ENCODE measurements around the gene NOMO2.
"Not testable (repeated sequence)": the region's sequence is repeated elsewhere in the genome, so short reads cannot be mapped to it uniquely, and the experiment has no call there.

Gene NOMO2

DNA sequence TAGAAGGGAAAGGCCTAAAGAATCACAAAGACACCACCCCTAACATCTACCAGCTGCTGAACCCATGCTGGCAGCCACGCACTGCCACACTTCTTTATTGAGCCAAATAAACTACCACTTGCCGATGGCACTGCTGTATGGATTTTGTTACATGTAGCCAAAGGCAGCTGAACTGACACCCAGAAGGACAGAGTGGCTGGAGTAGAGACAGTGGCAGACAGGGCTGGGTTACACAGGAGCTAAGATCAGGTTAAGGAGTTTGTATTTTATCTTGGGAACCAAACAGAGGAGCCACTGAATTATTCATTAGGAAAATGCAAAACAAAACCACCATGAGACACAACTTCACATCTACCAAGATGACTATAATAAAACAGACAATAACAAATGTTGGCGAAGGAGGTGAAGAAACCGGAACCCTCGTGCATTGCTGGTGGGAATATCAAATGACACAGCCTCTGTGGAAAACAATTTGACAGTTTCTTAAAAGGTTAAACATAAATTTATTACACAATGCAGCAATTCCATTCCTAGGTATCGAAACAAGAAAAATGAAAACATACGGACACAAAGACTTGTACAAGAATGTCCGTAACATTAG, 35.9 kb downstream of the NOMO2 start:
- in situ Hi-C loops (cut with HindIII; ENCODE audit: low sequenced_read_pairs), result not testable (repeated sequence)

- in situ Hi-C loops (cut with HindIII; ENCODE audit: low sequenced_read_pairs), result not testable (repeated sequence)
These were observed 39.3 kb downstream of the NOMO2 start for GRCh38 chr16:18522637-18523036.

GRCh38 chr16:18521445-18522181, 40.3 kb downstream of the NOMO2 start:
- in situ Hi-C loops (cut with HindIII; ENCODE audit: low sequenced_read_pairs), result not testable (repeated sequence)

DNA sequence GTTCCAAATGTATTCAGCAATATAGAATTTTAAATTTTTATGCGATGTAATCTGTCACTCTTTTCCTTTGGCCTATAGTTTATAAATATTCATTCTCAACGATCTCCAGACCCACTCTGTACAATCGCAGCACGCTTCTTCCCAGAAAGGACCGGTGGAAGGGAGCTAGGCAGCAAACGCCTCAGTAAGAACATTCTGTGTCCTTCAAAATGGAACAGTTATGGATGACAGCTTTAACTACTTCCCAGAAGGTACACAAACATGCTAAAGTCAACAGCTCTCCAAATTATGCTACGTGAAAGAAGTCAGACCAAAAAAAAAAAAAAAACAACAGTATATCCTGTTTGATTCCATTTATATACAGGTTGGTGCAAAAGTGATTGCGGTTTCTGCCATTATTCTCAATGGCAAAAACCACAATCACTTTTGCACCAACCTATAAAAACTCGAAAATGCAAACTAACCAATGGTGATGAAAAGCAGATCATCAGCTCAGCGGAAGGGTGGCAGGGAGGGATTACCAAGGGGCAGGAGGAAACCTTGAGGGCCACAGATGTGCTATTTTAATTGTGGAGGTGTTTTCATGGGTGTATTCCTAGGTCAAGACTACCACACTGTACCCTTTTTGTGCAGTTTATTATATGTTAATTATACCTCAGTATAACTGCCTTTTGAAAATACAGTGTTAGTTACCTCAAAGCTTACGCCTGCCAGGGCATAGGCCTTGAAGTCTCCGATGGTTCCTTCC, 43.2 kb downstream of the NOMO2 start:
- in situ Hi-C loops (cut with HindIII; ENCODE audit: low sequenced_read_pairs), result not testable (repeated sequence)

- in situ Hi-C loops (cut with HindIII; ENCODE audit: low sequenced_read_pairs), result not testable (repeated sequence)
These were observed 63.5 kb downstream of the NOMO2 start for GRCh38 chr16:18498430-18498829.

GRCh38 chr16:18497032-18497431, 64.9 kb downstream of the NOMO2 start:
- in situ Hi-C loops (cut with HindIII; ENCODE audit: low sequenced_read_pairs), result not testable (repeated sequence)

DNA sequence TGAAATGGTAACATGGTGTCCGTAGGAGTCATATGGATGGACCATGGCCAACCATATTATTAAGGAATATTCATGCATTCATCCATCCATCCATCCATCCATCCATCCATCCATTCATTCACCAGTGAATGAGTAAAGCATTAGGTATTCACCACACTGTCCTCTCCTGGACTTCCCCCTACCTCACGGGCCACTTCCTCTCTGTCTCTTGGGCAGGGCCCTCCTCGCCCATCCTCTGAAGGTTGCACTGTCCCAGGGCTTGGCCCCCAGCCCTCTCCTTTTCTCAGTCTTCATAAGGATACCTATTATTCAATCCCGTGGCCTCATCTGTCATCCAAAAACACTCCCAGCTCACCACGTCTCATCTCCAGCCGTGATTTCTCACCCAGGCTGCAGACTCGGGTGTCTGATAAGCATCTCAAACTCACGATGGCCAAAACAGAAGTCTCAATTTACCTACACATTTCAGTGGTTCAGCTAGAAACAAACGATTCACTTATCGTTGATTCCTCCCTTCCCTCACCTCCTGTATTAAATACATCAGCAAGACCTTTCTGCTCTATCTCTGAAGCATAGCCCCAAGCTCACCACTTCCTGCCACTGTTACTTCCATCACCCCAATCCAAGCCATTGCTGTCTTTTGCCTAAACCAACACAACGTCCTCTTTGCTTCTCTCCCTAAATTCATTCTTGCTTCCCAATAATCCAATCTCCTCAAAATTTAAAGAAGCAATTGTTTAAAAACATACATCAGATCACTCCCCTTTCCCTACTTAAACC, 69.6 kb downstream of the NOMO2 start:
- in situ Hi-C loops (cut with HindIII; ENCODE audit: low sequenced_read_pairs), result not testable (repeated sequence)

DNA sequence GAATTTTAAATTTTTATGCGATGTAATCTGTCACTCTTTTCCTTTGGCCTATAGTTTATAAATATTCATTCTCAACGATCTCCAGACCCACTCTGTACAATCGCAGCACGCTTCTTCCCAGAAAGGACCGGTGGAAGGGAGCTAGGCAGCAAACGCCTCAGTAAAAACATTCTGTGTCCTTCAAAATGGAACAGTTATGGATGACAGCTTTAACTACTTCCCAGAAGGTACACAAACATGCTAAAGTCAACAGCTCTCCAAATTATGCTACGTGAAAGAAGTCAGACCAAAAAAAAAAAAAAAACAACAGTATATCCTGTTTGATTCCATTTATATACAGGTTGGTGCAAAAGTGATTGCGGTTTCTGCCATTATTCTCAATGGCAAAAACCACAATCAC, 125.9 kb downstream of the NOMO2 start:
- in situ Hi-C loops (cut with HindIII; ENCODE audit: low sequenced_read_pairs), result not testable (repeated sequence)

DNA sequence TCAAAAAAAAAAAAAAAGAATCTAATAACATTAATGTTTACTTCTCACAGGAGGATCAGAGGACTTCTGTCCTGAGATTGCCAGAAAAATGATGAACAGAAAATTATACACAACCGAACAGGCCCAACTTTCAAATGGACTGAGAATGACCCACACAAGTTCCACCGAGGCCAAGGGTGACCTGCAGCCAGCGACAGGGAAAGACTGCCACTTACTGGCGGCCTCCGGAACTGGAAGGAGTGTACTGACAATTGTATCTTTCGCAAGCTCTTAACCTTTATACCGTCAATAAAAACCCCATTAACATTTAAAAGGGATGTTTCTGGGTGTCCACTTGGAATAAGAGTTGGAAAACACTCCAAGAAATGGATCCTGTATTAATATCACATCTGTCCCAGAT, 146.1 kb downstream of the NOMO2 start:
- in situ Hi-C loops (cut with HindIII; ENCODE audit: low sequenced_read_pairs), result not testable (repeated sequence)

DNA sequence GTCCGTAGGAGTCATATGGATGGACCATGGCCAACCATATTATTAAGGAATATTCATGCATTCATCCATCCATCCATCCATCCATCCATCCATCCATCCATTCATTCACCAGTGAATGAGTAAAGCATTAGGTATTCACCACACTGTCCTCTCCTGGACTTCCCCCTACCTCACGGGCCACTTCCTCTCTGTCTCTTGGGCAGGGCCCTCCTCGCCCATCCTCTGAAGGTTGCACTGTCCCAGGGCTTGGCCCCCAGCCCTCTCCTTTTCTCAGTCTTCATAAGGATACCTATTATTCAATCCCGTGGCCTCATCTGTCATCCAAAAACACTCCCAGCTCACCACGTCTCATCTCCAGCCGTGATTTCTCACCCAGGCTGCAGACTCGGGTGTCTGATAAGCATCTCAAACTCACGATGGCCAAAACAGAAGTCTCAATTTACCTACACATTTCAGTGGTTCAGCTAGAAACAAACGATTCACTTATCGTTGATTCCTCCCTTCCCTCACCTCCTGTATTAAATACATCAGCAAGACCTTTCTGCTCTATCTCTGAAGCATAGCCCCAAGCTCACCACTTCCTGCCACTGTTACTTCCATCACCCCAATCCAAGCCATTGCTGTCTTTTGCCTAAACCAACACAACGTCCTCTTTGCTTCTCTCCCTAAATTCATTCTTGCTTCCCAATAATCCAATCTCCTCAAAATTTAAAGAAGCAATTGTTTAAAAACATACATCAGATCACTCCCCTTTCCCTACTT, 152.2 kb downstream of the NOMO2 start:
- in situ Hi-C loops (cut with HindIII; ENCODE audit: low sequenced_read_pairs), result not testable (repeated sequence)

GRCh38 chr16:18401851-18402657, 159.8 kb downstream of the NOMO2 start:
- in situ Hi-C loops (cut with HindIII; ENCODE audit: low sequenced_read_pairs), result not testable (repeated sequence)

GRCh38 chr16:18401159-18401558, 160.7 kb downstream of the NOMO2 start:
- in situ Hi-C loops (cut with HindIII; ENCODE audit: low sequenced_read_pairs), result not testable (repeated sequence)

DNA sequence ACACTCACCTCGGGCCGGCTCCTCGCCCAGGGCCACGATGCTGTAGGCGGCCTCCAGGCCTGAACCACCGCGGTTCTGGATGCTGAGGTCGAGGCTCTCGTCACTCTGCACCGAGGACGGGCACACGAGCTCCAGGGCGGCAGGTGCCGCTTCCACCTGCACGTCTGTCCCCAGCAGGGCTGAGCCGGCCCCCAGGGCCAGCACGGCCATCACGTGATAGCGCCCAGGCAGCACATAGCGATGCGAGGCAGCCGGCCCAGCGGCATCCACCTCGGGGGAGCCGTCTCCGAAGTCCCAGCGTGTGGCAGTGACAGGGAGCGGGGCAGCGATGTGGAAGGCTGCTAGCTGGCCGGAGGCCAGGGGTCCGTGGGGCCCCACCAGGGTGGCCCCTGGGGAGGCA, 167.5 kb downstream of the NOMO2 start:
- in situ Hi-C loops (cut with HindIII; ENCODE audit: low sequenced_read_pairs), result not testable (repeated sequence)

DNA sequence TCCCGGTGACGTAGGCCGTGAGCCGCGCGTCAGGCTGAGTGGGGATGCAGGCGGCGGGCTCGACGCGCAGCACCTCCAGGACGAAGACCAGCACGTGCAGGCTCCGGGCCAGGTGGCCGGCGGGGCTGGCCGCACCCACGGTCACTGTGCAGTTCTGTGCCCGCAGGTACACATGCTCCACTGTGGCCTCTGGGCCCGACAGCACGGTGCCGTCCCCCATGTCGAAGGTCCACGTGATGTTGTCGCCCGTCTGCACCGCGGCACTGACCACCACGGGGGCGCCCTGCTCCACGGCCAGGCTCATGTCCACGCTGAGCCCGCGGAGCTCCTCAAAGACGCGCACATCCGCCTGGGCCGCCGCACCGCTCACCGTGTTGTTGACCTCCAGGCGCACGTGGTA, 174.1 kb downstream of the NOMO2 start:
- in situ Hi-C loops (cut with HindIII; ENCODE audit: low sequenced_read_pairs), result not testable (repeated sequence)

DNA sequence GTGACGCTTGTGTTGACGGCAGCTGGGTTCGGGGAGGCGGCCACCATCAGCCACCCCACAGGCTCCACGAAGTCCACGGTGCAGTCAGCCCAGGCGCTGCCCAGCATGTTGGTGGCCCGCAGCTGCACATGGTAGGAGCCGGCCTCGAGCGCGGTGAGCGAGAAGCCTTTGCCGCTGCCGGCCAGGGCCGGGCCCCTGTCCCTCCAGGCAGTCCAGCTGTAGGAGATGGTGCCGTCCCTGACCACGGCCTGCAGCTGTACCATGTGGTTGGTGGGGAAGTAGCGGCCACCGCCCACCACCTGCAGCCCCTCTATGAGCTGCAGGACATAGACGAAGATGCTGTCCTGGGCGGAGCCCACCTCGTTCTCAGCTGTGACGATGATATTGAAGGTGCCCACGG, 175.4 kb downstream of the NOMO2 start:
- in situ Hi-C loops (cut with HindIII; ENCODE audit: low sequenced_read_pairs), result not testable (repeated sequence)

- in situ Hi-C loops (cut with HindIII; ENCODE audit: low sequenced_read_pairs), result not testable (repeated sequence)
These were observed 176.6 kb downstream of the NOMO2 start for GRCh38 chr16:18385285-18385684.

GRCh38 chr16:18384869-18385268, 177.0 kb downstream of the NOMO2 start:
- in situ Hi-C loops (cut with HindIII; ENCODE audit: low sequenced_read_pairs), result not testable (repeated sequence)

DNA sequence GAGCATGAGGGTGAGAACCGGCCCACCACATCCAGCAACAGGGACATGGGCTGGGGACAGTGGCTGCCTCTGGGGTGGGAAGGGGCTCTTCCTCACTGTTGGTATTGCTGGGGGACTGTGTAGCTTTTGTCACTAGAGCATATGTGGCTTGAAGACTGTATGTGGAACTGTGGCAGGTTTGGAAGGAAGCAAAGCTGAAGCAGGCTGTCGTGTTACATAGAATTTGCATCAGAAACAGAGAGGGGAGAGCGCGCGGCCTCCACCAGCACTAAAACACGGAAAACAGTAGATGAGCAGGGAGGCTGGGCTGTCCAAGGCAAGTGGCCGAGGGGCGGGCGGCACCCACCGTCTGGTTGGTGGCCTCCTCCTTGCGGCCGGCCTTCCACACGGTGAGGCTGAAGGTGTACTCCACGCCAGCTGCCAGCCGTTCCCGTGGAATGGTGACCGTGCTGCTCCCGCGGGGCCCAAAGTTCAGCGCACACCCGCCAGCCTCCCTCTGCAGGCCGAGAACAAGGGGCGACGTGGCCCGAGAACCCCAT, 177.7 kb downstream of the NOMO2 start:
- in situ Hi-C loops (cut with HindIII; ENCODE audit: low sequenced_read_pairs), result not testable (repeated sequence)

GRCh38 chr16:18382696-18383095, 179.2 kb downstream of the NOMO2 start:
- in situ Hi-C loops (cut with HindIII; ENCODE audit: low sequenced_read_pairs), result not testable (repeated sequence)

All from DLD1 (cell line).